Colonic mucosa (tissue), 4 donors: ENCODE results near the gene LEMD2. TPM values are rescaled to one million over a fixed set of nuclear protein-coding genes. Genes with fewer than 3 reads are reported as not detected.
A peak's percentile ranks its signal among the peaks of the same experiment; 100 is the strongest.

Source experiments
- DNase-seq: peaks from one replicate; pipeline ENCODE4 v3.0.0-alpha.2; 2020
- H3K27ac ChIP-seq: fragments of 200-600 bp; one replicate; pipeline ENCODE4 v1.8.0; 2021
- H3K27me3 ChIP-seq: fragments of 200-600 bp; one replicate; pipeline ENCODE4 v1.8.0; 2021
- H3K36me3 ChIP-seq: fragments of 200-600 bp; one replicate; pipeline ENCODE4 v1.8.0; 2021
- H3K4me1 ChIP-seq: fragments of 200-600 bp; one replicate; pipeline ENCODE4 v1.8.0; 2021; ENCODE audit warnings: mild to moderate bottlenecking
- H3K4me3 ChIP-seq: fragments of 200-600 bp; one replicate; pipeline ENCODE4 v1.8.0; 2021
- H3K9ac ChIP-seq, 2 donors: one replicate each; pipeline ENCODE4 v1.7.0; 2013; ENCODE audit warnings: control low read depth in 2 of 2, low read depth in 2 of 2, low read length in 2 of 2
- H3K9me3 ChIP-seq: fragments of 200-600 bp; one replicate; pipeline ENCODE4 v1.8.0; 2021
- intact Hi-C: fragments of 100-400 bp; cut with DNase I; formaldehyde crosslinking; loops from one replicate; pipeline ENCODE4 v1.14.1; 2022
- total RNA-seq, 2 donors: library from RNA; stranded (reverse); fragmentation: NEBNext Ultra II Directional in 1 of 2; extraction: Animal tissue kit (Norgen Biotek cat#: 25700) in 1 of 2; gene quantifications; one replicate each; pipeline ENCODE4 v1.2.1, GENCODE V29; 2021
- TF ChIP-seq, protein P1 (sequence below): fragments of 200-600 bp; IDR thresholded peaks from one replicate; pipeline ENCODE4 v1.8.0; 2022; ENCODE audit warnings: antibody characterized with exemption, mild to moderate bottlenecking
- donor health status: healthy.
- donor health status: DM: no; HTN: no; CAD: no.
- donor health status: DM: no; HTN: no; CAD: no.

LEMD2 gene
- total RNA-seq, 2 donors from 2014 or later: 61.6 to 68.1 TPM

DNA sequence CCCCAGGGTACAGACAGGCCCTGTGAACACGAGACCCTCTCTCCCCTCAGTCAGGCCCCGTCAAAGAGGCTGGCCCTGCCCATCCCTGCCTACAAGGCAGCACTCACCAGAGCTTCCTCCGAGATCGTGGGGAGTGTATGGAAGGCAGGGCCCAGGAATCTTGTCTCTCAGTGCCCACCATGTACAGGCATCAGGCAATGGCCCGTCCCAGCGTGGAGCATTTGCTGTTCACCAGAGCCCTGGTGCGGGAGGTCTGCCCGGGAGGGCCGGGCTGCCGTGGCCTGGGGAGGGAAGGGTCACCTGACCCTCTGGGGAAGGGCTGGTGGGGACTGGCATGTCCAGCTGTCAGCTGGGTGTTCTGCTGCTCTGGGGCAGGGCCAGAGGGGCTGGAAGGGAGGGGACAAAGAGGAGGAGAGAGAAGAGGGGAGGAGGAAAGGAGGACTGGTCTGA, 42.3 kb downstream of the LEMD2 start, which contains the start of gene IP6K3:
Gene IP6K3, minus strand, starts transcription at position 255 of the 450 bp plus-strand sequence. CDS start 11,429 bp downstream, outside the sequence.
- H3K4me3 ChIP-seq: no peak within 1 kb of the TSS
- H3K36me3 ChIP-seq: no peaks in the 10 kb centered on the region
- H3K9me3 ChIP-seq: no peaks in the 10 kb centered on the region
- TF ChIP-seq, protein P1, sequence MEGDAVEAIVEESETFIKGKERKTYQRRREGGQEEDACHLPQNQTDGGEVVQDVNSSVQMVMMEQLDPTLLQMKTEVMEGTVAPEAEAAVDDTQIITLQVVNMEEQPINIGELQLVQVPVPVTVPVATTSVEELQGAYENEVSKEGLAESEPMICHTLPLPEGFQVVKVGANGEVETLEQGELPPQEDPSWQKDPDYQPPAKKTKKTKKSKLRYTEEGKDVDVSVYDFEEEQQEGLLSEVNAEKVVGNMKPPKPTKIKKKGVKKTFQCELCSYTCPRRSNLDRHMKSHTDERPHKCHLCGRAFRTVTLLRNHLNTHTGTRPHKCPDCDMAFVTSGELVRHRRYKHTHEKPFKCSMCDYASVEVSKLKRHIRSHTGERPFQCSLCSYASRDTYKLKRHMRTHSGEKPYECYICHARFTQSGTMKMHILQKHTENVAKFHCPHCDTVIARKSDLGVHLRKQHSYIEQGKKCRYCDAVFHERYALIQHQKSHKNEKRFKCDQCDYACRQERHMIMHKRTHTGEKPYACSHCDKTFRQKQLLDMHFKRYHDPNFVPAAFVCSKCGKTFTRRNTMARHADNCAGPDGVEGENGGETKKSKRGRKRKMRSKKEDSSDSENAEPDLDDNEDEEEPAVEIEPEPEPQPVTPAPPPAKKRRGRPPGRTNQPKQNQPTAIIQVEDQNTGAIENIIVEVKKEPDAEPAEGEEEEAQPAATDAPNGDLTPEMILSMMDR: no peak
- peaks cover 19% of the 10 kb centered on the region for H3K4me1 ChIP-seq
- peak within 1 kb of the TSS; percentile 43 to 65 for H3K9ac ChIP-seq
- no peaks in the 10 kb centered on the region for H3K27me3 ChIP-seq
- no peak for DNase-seq
- peak within 1 kb of the TSS; percentile 22 for H3K27ac ChIP-seq
- intact Hi-C loops: no loop called here

DNA sequence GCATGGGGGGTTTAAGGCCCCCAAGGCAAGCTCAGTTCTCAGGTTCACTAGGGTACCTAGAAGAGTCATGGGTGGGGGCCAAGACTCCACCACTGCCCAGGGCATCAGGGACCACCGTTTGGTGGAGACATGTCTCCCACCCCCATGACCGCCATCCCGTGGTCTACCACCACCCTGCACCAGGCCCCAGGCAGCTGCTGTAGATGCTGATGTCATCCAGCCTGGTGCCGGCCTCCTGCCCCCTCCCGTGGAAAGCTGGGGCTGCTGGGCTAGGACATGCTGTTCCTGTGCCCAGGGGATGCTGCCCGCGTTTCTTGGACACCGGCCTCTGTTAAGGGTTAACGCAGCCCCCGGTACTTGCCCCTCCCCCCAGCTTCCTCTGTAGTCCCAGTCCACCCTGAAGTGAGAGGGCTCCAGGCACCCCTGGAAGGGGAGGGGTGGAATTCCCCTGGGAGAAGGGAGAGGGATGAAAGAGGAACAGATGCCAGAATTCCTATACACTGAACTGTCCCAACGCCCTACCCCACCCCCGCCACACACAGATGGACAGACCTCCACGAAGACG, 42.8 kb downstream of the LEMD2 start:
- TF ChIP-seq, protein P1: no peak
- Histone ChIP-seq H3K9ac (peak overlapping the region; percentile 43 to 65), H3K36me3 (no peaks in the 10 kb centered on the region), H3K9me3 (no peaks in the 10 kb centered on the region), H3K4me3 (no peak overlapping the region), H3K27ac (peak overlapping the region; percentile 22), H3K4me1 (peaks cover 17% of the 10 kb centered on the region), H3K27me3 (no peaks in the 10 kb centered on the region)
- DNase-seq: no peak
- intact Hi-C loops: no loop called here

DNA sequence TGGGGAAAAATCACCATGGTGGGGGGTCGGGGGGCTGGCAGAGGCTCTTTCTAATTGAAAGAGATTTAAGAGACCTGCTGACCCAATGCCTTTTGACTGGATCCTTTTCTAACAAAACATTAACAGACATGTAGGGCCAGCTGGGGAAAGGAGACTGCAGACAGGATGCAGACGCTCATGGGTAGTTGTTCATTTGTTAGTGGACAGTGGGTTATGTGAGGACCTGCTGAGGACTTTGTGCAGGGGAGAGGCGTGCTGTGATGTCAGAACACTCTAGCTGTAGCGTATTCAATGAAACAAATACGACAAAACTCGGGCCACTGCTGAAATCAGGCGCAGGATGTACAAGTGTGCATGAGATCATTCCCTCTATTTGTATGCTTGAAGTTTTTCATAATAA, 43.4 kb downstream of the LEMD2 start:
- peaks cover 17% of the 10 kb centered on the region for H3K4me1 ChIP-seq
- H3K27ac ChIP-seq: peak overlapping the region; percentile 44
- peak overlapping the region in 1 of 2 donors; percentile 43 for H3K9ac ChIP-seq
- DNase-seq: no peak
- H3K9me3 ChIP-seq: no peaks in the 10 kb centered on the region
- H3K4me3 ChIP-seq: no peak overlapping the region
- H3K36me3 ChIP-seq: no peaks in the 10 kb centered on the region
- intact Hi-C loops: no loop called here
- no peaks in the 10 kb centered on the region for H3K27me3 ChIP-seq
- TF ChIP-seq, protein P1: no peak

DNA sequence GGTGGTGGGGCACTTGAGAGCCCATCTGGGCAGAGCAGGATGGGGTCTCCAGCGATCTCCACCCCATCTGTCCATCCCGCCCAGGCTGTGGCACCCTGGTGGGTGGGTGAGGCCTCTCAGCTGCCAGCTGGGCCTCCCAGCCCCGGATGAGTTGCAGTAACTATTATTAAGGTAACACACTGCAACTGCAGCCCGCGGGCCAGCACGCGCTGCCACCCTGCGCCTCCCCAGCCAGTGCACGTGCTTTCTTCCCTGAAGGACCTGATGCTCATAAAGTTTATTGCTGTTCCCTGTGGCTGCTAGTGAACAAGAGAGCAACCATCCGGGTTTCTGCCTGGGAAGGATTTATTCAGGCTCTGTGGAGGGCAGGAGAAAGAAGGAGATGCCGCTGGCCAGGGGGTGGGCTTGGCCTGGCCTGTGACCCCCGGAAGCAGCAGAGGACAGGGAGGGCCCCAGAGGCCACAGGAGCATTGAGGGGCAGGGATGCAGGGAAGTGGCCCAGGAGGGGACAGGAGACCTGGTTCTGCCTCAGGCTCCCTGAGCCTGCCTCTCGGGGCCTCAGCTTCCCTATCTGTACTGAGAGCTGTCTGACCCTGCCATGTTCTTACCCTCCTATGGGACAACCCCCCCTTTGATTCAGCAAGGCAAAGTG, 43.9 kb downstream of the LEMD2 start:
- DNase-seq: peak; percentile 78
- peaks cover 17% of the 10 kb centered on the region for H3K4me1 ChIP-seq
- no peak overlapping the region for H3K4me3 ChIP-seq
- no peaks in the 10 kb centered on the region for H3K27me3 ChIP-seq
- H3K36me3 ChIP-seq: no peaks in the 10 kb centered on the region
- intact Hi-C loops: no loop called here
- H3K9ac ChIP-seq: peak overlapping the region; percentile 35 to 64
- TF ChIP-seq, protein P1: no peak
- H3K9me3 ChIP-seq: no peaks in the 10 kb centered on the region
- H3K27ac ChIP-seq: peak overlapping the region; percentile 44

DNA sequence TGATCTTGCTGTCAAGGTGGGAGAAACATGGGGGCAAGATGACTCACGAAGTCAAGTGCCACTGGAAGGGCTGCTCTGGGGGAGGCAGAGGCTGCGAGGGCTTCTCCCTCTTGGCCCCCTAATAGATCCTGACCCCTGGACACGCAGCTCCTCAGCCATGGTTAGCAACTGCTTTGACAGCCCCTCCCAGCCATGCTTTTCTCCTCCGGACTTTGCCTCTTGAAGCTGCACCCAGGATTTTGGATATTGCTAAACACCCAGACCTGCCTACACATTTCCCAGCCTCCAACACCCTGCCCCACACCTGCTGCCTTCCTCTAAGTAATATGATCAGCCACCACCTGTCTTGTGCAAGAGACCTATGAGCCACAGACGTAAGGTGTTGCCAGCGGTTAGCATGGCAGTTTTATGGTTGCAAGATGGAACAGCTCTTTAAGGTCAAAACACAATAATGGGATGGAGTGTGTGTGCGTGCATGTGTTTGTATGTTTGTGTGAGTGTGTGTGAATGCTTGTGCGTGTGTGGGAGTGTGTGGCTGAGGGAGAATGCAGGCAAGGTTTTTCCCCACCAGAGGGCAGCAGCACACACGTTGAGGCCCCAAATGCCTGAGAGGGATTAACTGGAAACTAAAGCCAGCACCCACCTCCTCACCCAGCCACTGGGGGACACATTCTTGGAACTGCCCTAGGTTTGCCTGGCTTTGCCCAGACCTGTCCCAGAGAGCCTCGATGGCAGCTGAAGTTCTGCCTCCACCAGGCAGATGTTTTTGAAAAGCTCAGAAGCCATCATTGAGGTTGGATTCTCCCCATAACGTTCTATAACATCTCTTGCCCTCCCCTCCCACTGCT, 44.7 kb downstream of the LEMD2 start:
- intact Hi-C loops: no loop called here
- H3K4me3 ChIP-seq: no peak overlapping the region
- H3K36me3 ChIP-seq: no peaks in the 10 kb centered on the region
- peak overlapping the region; percentile 44 for H3K27ac ChIP-seq
- H3K4me1 ChIP-seq: peaks cover 17% of the 10 kb centered on the region
- DNase-seq: peak; percentile 85
- TF ChIP-seq, protein P1: peak; percentile 85
- peak overlapping the region in 1 of 2 donors; percentile 35 for H3K9ac ChIP-seq
- H3K9me3 ChIP-seq: no peaks in the 10 kb centered on the region
- no peaks in the 10 kb centered on the region for H3K27me3 ChIP-seq
